Kidney glomerular epithelial cell (primary cell): ENCODE data around the gene TRIO.

ENCODE experiments used
- DNase-seq: peaks from one replicate; lab custom pipeline; 2025; lab: John Stamatoyannopoulos, UW

The TRIO gene

DNA sequence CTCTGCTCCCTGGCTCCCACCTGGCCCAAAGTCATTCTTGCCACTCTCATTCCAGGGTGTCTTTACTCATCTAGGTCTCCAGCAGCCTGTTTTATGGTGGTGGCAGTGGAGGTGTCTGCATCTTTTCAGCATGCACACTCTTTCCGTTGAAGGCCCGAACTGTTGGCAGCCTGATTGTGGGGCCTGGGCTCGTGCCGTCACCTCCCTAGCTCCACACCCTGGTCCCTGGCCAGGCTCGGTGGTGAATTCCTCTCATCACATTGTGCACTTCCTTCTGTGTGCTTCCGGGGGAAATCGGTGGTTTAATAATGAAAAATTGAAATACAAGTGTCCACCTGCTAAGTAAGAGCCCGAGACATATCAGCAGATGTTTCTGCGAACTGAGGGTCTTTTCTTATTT lies 214.3 kb downstream of the TRIO start:
- DNase-seq: no peak

DNA sequence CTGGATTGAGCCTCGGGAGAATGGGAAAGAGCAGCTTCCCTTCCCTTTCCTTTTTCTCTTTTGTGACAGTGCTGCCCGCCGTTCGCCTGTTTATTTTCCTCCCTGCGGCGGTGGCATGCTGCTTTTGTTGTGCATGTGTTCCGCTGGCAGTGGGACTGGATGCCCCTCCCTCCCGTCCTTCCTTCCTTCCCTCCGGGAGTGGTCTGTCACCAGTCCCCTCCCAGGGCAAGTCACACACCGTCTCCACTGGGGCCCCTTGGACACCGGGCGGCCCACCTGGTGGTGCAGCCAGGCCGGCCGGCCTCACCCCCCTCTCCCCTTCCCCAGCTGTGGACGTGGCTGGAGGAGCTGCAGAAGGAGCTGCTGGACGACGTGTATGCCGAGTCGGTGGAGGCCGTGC lies 214.7 kb downstream of the TRIO start:
- DNase-seq: no peak

DNA sequence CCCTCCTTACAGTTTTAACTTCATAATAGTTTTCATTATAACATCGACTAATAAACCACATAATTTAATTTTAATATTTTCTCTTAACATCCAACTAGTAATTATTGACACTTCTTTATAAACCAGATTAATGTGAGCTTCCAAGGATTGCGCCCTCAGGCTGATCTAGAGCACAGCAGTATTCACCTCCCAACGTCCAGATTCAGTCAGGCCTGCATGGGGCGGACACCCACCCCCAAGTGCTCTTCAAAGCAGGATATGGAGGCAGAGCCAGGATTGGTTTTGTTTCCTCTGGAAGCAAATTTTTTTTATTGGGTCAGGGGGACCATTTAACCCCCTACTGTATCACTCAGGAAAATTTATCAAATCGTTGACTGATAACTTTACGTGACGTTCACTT lies 215.4 kb downstream of the TRIO start:
- no peak for DNase-seq

DNA sequence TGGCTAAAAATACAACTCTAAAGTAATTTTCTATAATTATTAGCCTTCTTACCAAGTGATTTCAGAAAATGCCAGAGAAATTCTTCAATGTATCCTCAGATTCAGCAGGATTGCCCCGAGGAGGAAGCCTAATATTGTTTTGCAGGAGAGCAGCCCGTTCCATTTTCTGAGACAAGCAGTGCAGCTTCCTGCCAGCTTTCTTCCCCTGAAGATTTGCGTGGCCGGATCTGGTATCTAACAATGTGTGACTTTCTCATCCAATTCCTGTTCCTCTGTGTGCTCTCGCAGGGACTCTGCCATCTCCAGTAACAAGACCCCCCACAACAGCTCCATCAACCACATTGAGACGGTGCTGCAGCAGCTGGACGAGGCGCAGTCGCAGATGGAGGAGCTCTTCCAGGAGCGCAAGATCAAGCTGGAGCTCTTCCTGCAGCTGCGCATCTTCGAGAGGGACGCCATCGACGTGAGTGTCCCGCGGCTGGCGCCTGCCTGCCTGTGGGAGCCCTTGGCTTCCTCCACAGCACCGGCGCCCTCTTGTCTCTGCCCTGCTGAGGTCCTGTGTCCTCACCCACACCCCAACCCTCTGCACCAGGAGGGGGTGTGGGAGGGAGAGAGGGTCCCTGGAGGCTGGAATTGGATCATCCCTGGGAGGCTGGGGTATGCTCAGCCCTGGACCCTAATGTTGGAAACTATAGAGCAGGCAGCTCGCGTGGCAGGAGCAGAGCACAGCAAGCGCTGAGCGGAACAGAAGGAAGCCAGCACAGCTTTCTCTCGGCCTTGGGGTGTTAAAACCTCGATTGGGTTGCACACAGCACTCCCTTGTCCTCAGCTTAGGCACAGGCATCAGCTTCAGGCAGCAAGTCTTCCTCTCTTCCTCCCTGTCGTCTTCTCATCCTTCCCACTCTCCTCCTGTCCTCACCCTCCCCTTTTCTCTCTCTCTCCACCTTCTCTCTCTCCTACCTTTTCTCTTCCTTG lies 216.2 kb downstream of the TRIO start:
- DNase-seq: no peak

DNA sequence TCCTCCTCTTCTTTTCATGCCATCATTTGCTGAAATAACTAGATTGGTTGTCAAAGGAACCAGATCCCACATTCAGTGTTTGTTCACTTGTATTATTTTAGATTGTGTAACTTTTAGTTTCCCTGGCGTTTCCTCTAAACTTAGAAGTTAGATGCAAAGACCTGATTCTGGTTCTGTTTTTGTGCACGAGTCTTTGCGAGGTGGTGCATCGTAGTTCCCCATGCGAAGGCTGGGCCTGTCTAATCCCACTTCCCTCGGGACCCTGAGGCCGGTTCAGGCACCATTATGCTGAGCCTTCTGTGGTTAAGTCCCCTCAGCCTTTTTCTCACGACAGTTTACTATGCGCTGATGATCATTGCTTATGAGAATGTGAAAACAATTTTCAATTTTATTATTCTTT lies 219.3 kb downstream of the TRIO start:
- DNase-seq: no peak

DNA sequence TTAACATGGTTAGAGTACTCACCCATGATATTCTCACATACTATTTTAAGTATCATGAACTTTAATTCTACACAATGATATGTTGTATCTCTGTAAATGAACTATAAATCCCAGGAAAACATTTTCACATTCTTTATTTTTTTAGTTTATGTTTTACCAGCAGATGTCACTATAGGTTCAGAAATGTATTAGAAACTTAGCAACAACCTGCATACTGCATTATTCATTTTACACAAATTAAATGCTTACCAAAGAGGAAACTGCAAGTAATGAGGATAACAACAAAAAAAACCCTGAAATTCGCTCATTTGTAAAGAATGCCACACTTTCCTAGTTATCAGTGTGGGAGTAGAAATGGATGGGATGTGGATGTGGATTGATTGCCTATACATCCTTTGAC lies 221.0 kb downstream of the TRIO start:
- no peak for DNase-seq

DNA sequence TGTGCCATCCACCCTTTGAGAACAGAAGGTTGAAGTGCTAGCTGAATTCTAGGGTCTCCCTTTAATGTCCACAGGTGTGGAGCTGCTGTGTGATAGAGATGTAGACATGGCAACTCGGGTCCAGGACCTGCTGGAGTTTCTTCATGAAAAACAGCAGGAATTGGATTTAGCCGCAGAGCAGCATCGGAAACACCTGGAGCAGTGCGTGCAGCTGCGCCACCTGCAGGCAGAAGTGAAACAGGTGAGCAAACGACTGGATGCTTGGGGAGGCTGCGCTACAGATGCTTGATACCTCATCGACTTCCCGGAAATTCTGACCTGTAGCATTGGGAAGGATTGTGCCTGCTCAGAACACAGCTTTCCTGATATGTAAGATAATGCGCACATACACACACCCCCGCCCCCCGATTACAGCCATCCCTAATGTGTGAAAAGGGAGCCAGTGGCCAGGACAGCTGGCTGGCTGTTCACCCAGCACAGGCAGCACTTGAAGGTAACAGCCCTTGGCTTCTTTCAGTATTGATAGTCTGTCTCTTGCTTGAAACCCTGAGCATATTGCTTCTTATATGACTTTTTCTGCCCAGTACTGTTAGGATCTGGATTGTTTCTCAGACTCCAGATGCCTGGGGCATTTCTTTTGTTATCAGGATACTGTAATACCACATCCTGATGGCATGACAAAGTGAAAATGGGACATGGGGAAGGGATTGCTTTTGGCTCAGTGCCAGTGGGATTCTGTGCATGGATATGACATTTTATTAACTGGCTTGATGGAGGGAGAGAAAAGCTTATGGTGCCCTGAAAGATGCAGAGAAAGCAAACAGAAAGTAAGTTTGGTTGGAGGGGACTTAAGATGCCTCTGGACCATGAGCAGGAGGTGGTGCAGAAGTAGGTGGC lies 221.7 kb downstream of the TRIO start:
- no peak for DNase-seq

DNA sequence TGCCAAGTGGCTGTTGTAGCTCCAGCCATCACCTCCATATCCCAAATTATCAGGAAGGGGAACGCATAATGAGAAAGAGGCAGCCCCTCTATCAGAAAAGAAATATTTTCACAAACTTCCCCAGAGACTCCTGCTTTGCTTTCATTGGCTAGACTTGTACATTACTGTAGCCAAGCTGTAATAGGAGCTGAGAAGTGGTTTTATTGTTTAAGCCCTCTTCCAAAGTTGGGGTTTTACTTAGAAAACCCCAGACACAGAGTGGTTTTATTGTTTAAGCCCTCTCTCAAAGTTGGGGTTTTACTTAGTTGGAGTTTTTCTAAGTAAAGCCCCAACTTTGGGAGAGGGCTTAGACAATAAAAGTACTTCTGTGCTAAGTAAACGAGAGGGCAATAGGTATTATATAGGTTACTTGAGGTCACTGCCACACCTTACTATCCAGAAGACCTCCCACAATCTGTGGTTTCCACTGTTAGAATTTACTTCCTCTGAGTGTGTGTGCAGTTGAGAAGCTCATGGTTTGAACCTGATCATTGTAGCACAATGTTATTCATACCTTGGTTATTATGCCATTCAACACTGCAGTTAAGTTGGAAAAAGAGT lies 222.8 kb downstream of the TRIO start:
- no peak for DNase-seq

DNA sequence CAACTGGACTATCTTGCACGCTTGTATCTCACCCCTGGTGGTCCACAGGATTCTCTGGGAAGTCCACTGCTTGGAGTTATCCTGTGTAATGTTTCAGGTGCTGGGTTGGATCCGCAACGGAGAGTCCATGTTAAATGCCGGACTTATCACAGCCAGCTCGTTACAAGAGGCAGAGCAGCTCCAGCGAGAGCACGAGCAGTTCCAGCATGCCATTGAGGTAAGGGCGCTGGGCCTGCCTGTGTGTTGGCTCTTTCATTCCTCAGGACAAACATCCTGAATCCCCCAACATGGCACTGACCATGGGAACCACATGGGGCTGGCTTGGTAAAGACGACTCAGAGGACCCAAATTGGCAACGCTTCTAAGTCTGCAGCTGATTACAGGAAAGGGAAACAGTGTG lies 223.6 kb downstream of the TRIO start:
- DNase-seq: no peak

DNA sequence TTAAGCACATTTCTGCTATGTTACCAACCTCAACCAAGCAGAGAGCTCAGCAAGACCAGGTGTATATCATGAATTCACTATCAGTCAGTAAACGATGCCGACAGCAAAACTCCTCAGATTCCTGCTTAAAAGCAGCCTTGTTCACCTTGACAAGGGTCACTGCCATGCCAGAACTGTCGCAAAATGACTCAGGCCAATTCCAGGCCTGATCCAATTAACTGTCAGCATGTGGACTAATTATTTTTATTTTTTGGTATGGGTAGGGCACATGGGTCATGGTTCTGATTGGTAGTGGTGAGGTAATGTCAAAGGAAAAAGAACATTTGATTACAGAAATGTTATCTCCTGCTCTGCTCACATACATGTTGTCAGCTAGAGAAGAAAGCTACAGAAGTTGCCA lies 224.2 kb downstream of the TRIO start:
- no peak for DNase-seq

DNA sequence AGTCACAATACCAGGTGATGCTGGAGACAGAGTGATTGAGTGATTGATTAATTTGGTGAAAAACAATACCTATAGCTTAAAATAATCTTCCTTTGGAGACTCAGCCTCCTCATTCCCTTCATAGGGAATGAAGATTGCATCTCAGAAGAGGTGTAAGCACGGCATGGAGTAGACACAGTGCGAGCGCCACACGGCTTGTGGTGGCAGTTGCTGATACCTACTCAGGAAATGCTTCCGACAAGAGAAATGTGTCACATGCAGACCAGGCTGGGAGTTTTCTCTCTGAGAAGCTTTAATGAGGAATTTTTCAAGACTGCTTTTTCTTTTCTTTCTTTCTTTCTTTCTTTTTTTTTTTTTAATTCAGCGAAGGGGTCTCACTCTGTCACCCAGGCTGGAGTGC lies 226.6 kb downstream of the TRIO start:
- no peak for DNase-seq

DNA sequence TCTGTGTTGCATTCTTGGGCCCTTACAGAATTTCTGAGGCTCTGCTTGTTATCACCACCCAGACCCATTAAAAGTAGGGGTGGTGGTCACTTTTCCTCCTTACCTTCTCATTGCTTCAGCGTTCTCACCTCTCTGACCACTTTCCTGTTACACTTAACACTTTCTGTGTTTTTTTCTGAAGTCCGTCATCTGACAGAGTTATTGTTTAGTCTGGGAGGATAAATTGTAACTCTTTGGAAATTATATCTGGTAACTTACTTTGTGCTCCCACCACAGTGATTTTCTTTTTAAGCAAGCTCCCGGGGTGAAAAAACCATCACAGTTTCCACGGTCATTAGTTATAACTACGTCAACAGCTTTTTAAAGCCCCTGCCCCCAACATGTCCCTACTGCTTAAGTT lies 227.2 kb downstream of the TRIO start:
- no peak for DNase-seq

DNA sequence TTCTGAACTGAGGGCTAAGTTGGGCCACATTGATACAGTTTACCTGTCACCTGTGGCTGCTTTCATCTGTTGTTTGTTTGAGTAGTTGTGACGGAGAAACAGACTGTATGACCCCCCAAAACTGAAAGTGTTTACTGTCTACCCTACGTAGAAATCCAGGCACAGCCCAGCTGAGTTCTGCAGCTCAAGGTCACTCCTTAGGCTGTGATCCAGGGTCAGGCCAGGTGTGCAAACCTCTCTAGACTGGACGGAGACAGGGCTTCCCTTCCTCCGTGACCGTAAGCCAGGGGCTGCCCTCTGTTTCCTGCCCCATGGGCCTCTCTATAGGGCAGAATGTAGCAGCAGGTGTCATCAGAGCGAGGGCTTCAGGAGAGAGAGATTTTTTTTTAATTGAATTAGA lies 230.5 kb downstream of the TRIO start:
- DNase-seq: no peak

DNA sequence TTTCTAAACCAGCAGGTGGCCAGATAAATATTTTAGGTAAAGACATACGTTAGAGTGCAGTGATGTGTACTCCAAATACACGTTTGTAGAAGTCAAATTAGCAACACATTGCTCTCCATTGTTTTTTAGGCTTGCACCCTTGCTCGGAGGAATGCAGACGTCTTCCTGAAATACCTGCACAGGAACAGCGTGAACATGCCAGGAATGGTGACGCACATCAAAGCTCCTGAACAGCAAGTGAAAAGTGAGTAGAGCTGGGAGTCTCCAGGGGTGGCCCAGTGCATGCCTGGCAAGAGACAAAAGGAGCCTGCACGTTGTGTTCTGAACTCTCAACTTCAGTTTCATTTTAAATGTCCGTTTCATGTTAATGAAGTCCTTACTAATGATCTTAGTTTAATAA lies 231.0 kb downstream of the TRIO start:
- DNase-seq: no peak

DNA sequence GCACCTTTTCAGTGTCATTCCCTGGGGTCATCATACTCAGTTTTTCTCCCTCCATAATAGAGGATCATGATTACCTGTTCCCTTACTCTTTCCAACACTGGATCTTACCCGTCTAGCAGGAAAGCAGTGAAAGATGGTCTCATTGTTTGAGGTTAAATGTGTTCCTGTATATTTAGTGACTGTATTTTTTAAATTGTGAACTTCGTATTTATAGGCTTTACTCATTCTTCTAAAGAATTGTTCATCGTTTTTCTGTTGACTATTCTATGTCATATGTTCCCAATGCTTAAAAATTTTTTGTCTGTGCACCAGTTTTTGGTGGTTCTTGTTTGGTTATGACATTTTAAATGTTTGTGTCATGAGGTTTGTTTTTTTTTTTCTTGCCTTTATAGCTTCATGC lies 233.6 kb downstream of the TRIO start:
- no peak for DNase-seq

DNA sequence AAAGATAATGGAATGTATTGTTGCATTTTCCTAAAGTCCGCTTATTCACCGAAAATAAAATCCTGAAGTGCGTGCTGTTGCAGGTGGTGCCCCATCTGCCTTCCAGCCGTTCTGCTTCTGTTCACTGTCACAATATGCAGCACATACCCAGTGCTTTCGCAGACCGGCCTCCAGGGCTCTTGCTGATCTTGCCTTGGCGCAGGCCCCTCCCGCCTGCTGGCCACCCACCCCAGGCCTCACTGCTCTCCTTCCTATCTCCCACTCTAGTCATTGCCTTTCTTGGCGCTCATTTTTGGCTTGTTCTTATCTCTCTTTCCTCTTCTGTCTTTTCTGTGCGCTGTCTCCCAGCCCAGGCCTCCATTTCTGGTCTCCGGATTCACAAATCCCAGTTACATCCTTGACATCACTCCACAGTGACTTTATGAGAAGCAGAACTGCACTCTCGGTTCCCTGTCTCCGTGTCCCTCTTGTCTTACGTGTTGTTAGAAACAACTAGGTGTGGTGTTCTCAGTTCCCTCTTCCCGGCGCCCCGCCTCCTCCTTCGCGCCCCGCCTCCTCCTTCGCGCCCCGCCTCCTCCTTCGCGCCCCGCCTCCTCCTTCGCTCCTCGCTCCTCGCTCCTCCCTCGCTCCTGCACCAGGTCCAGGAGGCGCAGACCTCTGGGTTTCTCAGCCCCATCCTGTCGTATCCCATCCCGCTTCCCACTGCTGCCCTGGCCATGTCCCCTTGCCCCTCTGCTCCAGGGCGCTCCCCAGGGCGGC lies 236.8 kb downstream of the TRIO start:
- no peak for DNase-seq

DNA sequence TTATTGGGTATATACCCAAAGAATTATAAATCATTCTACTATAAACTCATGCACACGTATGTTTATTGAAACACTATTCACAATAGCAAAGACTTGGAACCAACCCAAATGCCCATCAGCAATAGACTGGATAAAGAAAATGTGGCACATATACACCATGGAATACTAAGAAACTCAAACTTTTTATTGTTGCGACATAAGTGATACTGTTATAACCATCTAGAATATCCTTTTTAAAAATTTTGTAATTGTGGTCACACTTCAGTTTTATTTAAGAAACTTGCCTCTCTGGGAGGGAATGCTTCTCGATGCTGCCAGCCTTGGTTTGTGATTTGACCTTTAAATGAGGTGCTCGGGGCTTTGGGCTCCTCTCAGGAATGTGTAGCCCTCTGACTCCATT lies 237.6 kb downstream of the TRIO start:
- no peak for DNase-seq

DNA sequence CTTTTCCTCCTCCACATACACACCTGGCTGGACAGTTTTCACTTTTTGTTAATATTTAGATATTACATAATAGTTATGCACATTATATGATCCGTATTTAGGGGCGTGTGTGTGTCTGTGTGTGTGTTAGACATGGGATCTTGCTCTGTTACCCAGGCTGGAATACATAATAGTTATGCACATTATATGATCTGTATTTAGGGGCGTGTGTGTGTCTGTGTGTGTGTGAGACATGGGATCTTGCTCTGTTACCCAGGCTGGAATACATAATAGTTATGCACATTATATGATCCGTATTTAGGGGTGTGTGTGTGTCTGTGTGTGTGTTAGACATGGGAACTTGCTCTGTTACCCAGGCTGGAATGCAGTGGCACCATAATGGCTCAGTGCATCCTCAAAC lies 239.5 kb downstream of the TRIO start:
- DNase-seq: no peak

DNA sequence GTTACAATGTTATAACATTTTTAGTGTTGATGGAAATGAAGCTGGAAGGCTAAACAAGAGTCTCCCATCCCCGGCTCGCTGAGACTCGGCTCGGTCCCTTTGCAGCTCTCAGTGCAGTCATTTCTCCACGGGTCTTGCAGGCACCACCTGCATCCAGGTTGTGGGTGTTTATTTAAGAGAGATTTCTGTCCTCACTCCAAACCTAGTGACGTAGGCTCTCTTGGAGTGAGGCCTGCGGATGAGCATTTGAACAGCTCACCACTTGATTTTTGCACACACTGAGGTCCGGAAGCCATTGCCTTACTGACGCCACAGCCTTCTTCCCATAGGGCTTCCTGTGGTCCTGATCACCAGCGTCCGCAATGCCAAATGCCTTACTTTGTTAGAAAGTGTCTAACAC lies 240.8 kb downstream of the TRIO start:
- DNase-seq: no peak

DNA sequence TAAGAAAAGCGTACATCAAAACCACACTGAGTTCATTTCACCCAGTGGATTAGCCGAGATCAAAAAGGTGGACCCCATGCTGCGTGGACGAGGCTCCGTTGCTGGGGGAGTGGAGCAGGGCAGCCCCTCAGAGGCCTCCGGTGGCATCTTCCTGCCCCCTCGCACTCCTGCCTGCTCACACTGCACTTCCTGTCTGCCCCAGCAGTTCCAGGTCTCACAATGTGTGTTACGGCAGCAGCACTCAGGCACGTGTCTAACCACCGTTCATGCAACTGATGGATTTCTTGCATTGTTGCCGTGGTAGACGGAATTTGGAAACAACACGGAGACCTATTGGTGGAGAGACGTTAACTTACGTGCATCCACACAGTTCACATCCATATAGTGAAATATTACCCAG lies 241.9 kb downstream of the TRIO start:
- no peak for DNase-seq

DNA sequence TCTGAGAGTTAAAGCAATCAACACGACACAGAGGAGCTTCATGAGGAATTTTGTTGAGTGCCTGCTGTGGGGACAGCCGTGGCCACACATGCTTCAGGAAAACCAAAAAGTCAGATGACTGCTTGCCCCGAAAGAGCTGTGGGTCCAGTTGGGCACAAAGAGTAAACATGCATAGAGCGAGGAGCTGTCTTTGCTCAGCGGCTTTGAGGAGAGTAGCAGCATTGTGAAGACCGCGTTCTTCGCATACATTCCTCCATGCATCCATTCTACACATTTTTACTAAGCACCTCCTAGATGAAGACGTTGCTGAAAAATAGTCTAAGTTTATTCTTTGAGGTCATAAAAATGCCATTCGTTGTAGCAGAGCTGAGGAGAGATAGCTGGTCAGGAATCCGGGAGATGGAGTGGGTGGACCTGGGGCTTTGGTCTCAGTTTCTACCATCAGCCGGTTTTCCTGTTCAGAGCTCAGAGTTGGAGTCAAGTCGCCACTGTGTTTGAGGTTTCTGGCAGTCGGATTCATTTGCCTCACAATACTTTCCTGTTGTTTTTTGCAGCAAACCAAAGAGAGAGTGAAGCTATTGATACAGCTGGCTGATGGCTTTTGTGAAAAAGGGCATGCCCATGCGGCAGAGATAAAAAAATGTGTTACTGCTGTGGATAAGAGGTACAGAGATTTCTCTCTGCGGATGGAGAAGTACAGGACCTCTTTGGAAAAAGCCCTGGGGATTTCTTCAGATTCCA lies 243.9 kb downstream of the TRIO start:
- DNase-seq: no peak
